IPS-15b (cell line): ENCODE results near the gene EFNA3.

ENCODE experiments used
- H3K27me3 ChIP-seq: one replicate; pipeline ENCODE4 v1.6.1; 2013; ENCODE audit warnings: low read length; ENCODE audit not compliant: control insufficient read depth, insufficient read depth
- H3K36me3 ChIP-seq: one replicate; pipeline ENCODE4 v1.6.1; 2013; ENCODE audit warnings: low read length; ENCODE audit not compliant: control insufficient read depth, insufficient read depth
- H3K4me1 ChIP-seq: one replicate; pipeline ENCODE4 v1.6.1; 2013; ENCODE audit warnings: mild to moderate bottlenecking, low read length; ENCODE audit not compliant: control insufficient read depth, insufficient read depth
- H3K4me3 ChIP-seq: one replicate; pipeline ENCODE4 v1.5.1; 2013; ENCODE audit warnings: low read depth, low read length
- H3K9ac ChIP-seq: one replicate; pipeline ENCODE4 v1.6.1; 2013; ENCODE audit warnings: low read depth, mild to moderate bottlenecking, low read length
- H3K9me3 ChIP-seq: one replicate; pipeline ENCODE4 v1.6.1; 2013; ENCODE audit warnings: mild to moderate bottlenecking, low read length; ENCODE audit not compliant: control insufficient read depth, insufficient read depth

Gene EFNA3

GRCh38 chr1:155135415-155136028, 56.9 kb downstream of the EFNA3 start, which contains the start of gene SLC50A1:
Gene SLC50A1 (plus strand): TSS chr1:155135852. CDS start chr1:155135912, 60 bp downstream.
- H3K27me3 ChIP-seq = peaks cover 8% of the 10 kb centered on the region
- no peaks in the 10 kb centered on the region for H3K36me3 ChIP-seq
- peak within 1 kb of the TSS; percentile 90 for H3K9ac ChIP-seq
- H3K9me3 ChIP-seq = no peaks in the 10 kb centered on the region
- H3K4me3 ChIP-seq = peak within 1 kb of the TSS; percentile 99
- H3K4me1 ChIP-seq = peaks cover 5% of the 10 kb centered on the region

DNA sequence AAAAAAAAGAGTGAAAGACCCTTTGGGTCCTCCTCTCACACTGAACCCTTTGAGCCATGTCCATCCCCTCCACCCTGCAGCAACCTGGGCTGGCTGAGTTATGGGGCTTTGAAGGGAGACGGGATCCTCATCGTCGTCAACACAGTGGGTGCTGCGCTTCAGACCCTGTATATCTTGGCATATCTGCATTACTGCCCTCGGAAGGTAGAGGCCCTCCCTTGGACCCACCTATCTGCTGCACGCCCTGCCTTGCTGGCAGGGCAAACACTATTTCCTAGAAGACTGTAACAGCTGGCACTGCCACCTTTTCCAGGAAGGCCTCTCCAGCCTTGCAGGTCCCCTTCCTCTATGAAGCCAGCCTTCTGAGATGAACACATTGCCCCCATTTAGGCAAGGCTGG, 58.1 kb downstream of the EFNA3 start:
- Histone ChIP-seq H3K9ac (peak overlapping the region; percentile 79), H3K4me1 (peaks cover 3% of the 10 kb centered on the region), H3K9me3 (no peaks in the 10 kb centered on the region), H3K4me3 (peak overlapping the region; percentile 59), H3K36me3 (no peaks in the 10 kb centered on the region), H3K27me3 (peaks cover 6% of the 10 kb centered on the region)
